Fibroblast of pulmonary artery (primary cell): Measurements from ENCODE around the gene EML6.

Source experiments
- DNase-seq: peaks from one replicate; pipeline ENCODE4 v3.0.0-alpha.2; 2010; ENCODE audit warnings: low read depth
- H3K4me3 ChIP-seq: replicated peaks from 2 replicates; pipeline ENCODE4 v1.5.1; 2011; ENCODE audit warnings: low read depth, mild to moderate bottlenecking, control low read depth, low read length, moderate library complexity
- TF ChIP-seq, protein P1 (sequence below): IDR thresholded peaks from 2 replicates; pipeline ENCODE4 v1.5.1; 2011; ENCODE audit warnings: mild to moderate bottlenecking, control low read depth, low read length, inconsistent platforms; ENCODE audit errors: missing control alignments

The EML6 gene

DNA sequence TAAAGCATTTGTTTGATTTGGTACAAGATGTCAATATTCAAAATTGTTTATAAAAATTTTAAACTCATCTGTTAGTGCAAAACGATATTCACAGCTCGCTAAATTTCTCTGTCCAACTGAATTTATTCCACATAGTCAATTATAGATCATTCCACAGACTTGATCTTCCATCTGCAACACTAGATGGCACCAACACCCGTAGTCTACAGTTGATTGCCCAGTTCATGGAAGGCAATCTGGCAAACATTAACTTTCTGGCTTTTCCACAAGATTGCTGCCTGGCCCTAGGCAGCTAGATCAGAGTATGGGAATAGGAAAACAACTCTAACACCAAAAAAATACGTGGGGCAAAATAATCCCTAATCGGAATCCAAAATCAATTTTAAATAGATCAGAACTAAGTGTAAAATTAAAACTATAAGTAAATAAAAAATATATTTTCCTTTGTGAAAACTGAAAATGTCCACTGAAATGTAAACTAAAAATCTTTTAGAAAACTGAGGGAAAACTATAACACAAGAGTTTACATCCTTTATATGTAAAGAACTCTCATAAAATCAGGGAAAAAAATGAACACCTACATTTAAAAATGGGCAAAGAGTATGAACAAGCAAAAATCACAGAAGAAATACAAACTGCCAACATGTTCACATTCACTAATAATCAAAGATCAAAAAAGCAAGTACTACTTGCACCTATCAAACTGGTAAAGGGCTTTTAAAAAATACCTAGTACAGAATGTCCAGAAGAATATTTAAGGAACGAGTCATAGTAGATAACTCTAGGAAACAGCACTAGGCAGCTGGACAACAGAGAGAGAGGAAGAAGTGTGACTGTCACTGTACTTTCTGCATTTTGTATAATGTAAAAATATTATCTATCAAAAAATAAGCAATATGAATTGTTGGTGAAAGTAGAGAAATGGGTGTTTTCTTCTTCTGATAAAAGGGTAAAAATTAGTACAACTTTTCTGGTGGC lies 291.8 kb downstream of the EML6 start:
- TF ChIP-seq, protein P1, sequence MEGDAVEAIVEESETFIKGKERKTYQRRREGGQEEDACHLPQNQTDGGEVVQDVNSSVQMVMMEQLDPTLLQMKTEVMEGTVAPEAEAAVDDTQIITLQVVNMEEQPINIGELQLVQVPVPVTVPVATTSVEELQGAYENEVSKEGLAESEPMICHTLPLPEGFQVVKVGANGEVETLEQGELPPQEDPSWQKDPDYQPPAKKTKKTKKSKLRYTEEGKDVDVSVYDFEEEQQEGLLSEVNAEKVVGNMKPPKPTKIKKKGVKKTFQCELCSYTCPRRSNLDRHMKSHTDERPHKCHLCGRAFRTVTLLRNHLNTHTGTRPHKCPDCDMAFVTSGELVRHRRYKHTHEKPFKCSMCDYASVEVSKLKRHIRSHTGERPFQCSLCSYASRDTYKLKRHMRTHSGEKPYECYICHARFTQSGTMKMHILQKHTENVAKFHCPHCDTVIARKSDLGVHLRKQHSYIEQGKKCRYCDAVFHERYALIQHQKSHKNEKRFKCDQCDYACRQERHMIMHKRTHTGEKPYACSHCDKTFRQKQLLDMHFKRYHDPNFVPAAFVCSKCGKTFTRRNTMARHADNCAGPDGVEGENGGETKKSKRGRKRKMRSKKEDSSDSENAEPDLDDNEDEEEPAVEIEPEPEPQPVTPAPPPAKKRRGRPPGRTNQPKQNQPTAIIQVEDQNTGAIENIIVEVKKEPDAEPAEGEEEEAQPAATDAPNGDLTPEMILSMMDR = peak; percentile 71
- H3K4me3 ChIP-seq = no peak overlapping the region
- peak; percentile 81 for DNase-seq

- TF ChIP-seq, protein P1 = no peak
- no peak overlapping the region for H3K4me3 ChIP-seq
- DNase-seq = no peak
These were observed 294.0 kb downstream of the EML6 start for GRCh38 chr2:55017428-55017827.

- DNase-seq = no peak
- TF ChIP-seq, protein P1 = no peak
- no peak overlapping the region for H3K4me3 ChIP-seq
These were observed 294.4 kb downstream of the EML6 start for GRCh38 chr2:55017880-55018279.

DNA sequence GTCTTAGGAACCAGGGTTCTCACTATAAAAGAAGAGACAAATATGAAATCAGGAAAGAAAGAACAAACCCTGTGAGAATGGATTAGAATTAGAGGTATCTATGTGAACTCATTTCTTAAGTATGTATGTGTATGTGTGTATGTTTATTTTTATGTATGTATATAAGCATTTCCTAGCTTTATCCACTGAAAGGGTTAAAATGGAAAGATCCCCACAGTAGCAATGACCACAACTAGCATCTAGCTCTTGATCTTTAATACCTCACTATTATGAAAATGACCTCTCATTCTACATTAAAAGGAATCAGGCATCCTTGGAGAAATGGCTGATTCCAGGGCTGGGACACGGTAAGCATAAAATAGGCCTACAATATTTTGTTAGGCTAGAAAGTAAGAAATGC lies 295.2 kb downstream of the EML6 start:
- TF ChIP-seq, protein P1 = no peak
- DNase-seq = no peak
- no peak overlapping the region for H3K4me3 ChIP-seq

GRCh38 chr2:55019526-55020258 lies 296.2 kb downstream of the EML6 start:
- TF ChIP-seq, protein P1 = no peak
- no peak overlapping the region for H3K4me3 ChIP-seq
- DNase-seq = peak; percentile 54
